WTC11 (cell line): Measurements from ENCODE around the gene GAB2. TPM values are rescaled to one million over a fixed set of nuclear protein-coding genes. Genes with fewer than 3 reads are reported as not detected.

Experiments used
- ATAC-seq: fragments of 200-7000 bp; cut with Tn5 transposase; 2 replicates; pipeline ENCODE4 v1.10.0; 2021; ENCODE audit warnings: mild to moderate bottlenecking, moderate library complexity
- CTCF ChIA-PET: fragments of 300-600 bp; sonication (Branson Sonifier 250); formaldehyde crosslinking; loops from one replicate; lab custom pipeline; 2021; ENCODE audit warnings: antibody characterized with exemption; lab: Charles Lee
- POLR2A ChIA-PET: fragments of 350-600 bp; sonication (Branson Sonifier 250); formaldehyde crosslinking; loops from one replicate; lab custom pipeline; 2021; ENCODE audit warnings: antibody characterized with exemption; lab: Charles Lee
- DNase-seq: peaks from one replicate; pipeline ENCODE4 v3.0.0; 2021; ENCODE audit warnings: low spot score
- H3K27ac Mint-ChIP-seq: 2 replicates; pipeline ENCODE4 v1.8.0; 2021; ENCODE audit warnings: mixed read lengths
- H3K27me3 Mint-ChIP-seq: 2 replicates; pipeline ENCODE4 v1.8.0; 2021; ENCODE audit warnings: low read depth, mild to moderate bottlenecking, moderate library complexity, mixed read lengths
- H3K36me3 Mint-ChIP-seq: 2 replicates; pipeline ENCODE4 v1.8.0; 2021; ENCODE audit warnings: mixed read lengths
- H3K4me1 Mint-ChIP-seq: 2 replicates; pipeline ENCODE4 v1.8.0; 2022; ENCODE audit warnings: mixed read lengths
- H3K4me3 Mint-ChIP-seq: 2 replicates; pipeline ENCODE4 v1.8.0; 2021; ENCODE audit warnings: mild to moderate bottlenecking, moderate library complexity, mixed read lengths
- H3K9me3 Mint-ChIP-seq: 2 replicates; pipeline ENCODE4 v1.8.0; 2021; ENCODE audit warnings: mixed read lengths
- CREB1 ChIP-seq: sonication (generic); formaldehyde crosslinking; IDR thresholded peaks from 2 replicates; pipeline ENCODE4 v1.8.0; 2023; ENCODE audit warnings: mild to moderate bottlenecking, missing genetic modification reagents
- ESRRA ChIP-seq: sonication (generic); formaldehyde crosslinking; IDR thresholded peaks from 2 replicates; pipeline ENCODE4 v1.8.1; 2022; ENCODE audit warnings: mild to moderate bottlenecking, missing genetic modification reagents, borderline replicate concordance
- FOXK1 ChIP-seq: sonication (generic); formaldehyde crosslinking; IDR thresholded peaks from 2 replicates; pipeline ENCODE4 v1.8.0; 2022; ENCODE audit warnings: mild to moderate bottlenecking, moderate library complexity, missing genetic modification reagents
- FOXP4 ChIP-seq: sonication (generic); formaldehyde crosslinking; IDR thresholded peaks from 2 replicates; pipeline ENCODE4 v1.8.0; 2022; ENCODE audit warnings: mild to moderate bottlenecking, missing genetic modification reagents
- MXD4 ChIP-seq: fragments of 250-450 bp; sonication (Bioruptor Pico); IDR thresholded peaks from 2 replicates; pipeline ENCODE4 v1.8.0; 2021; ENCODE audit warnings: mild to moderate bottlenecking, moderate library complexity, borderline replicate concordance
- NFE2L1 ChIP-seq: sonication (generic); formaldehyde crosslinking; IDR thresholded peaks from 2 replicates; pipeline ENCODE4 v1.8.1; 2023; ENCODE audit warnings: missing genetic modification reagents
- OVOL2 ChIP-seq: fragments of 250-450 bp; sonication (Bioruptor Pico); IDR thresholded peaks from 2 replicates; pipeline ENCODE4 v1.9.0; 2021; ENCODE audit warnings: mild to moderate bottlenecking, borderline replicate concordance
- PRRX2 ChIP-seq: fragments of 250-450 bp; sonication (Bioruptor Pico); IDR thresholded peaks from 2 replicates; pipeline ENCODE4 v1.8.0; 2021; ENCODE audit warnings: mild to moderate bottlenecking
- SMAD4 ChIP-seq: sonication (generic); formaldehyde crosslinking; IDR thresholded peaks from 2 replicates; pipeline ENCODE4 v1.8.0; 2022; ENCODE audit warnings: mild to moderate bottlenecking, missing genetic modification reagents
- SP1 ChIP-seq: sonication (generic); formaldehyde crosslinking; conservative IDR thresholded peaks from 2 replicates; pipeline ENCODE4 v1.8.1; 2022; ENCODE audit warnings: missing genetic modification reagents
- ZNF232 ChIP-seq: sonication (generic); formaldehyde crosslinking; IDR thresholded peaks from 2 replicates; pipeline ENCODE4 v1.8.0; 2022; ENCODE audit warnings: mild to moderate bottlenecking, missing genetic modification reagents
- ZNF416 ChIP-seq: fragments of 250-450 bp; sonication (Bioruptor Pico); IDR thresholded peaks from 2 replicates; pipeline ENCODE4 v1.9.0; 2021; ENCODE audit warnings: mild to moderate bottlenecking, inconsistent platforms
- ZNF423 ChIP-seq: fragments of 250-450 bp; sonication (Bioruptor Pico); IDR thresholded peaks from 2 replicates; pipeline ENCODE4 v2.1.2; 2022; ENCODE audit warnings: mild to moderate bottlenecking, moderate library complexity
- ZNF671 ChIP-seq: fragments of 250-450 bp; sonication (Bioruptor Pico); IDR thresholded peaks from 2 replicates; pipeline ENCODE4 v1.8.0; 2021; ENCODE audit warnings: mild to moderate bottlenecking
- total RNA-seq: library from RNA; stranded (reverse); gene quantifications from 3 replicates; pipeline ENCODE4 v1.2.3, GENCODE V29; 2021
- TF ChIP-seq, protein P1 (sequence below): sonication (generic); formaldehyde crosslinking; IDR thresholded peaks from 2 replicates; pipeline ENCODE4 v1.8.1; 2023; ENCODE audit warnings: mild to moderate bottlenecking, missing genetic modification reagents, moderate library complexity
- TF ChIP-seq, protein P2 (sequence below): fragments of 250-450 bp; sonication (Bioruptor Pico); IDR thresholded peaks from 2 replicates; pipeline ENCODE4 v2.1.2; 2022; ENCODE audit warnings: mild to moderate bottlenecking, moderate library complexity
- TF ChIP-seq, protein P3 (sequence below): fragments of 250-450 bp; sonication (Bioruptor Pico); IDR thresholded peaks from 2 replicates; pipeline ENCODE4 v1.8.0; 2021; ENCODE audit warnings: mild to moderate bottlenecking
- TF ChIP-seq, protein P4 (sequence below): sonication (generic); formaldehyde crosslinking; IDR thresholded peaks from 2 replicates; pipeline ENCODE4 v1.8.1; 2023; ENCODE audit warnings: mild to moderate bottlenecking, moderate library complexity, missing genetic modification reagents
- TF ChIP-seq, protein P5 (sequence below): sonication (generic); formaldehyde crosslinking; IDR thresholded peaks from 2 replicates; pipeline ENCODE4 v1.8.0; 2022; ENCODE audit warnings: mild to moderate bottlenecking, missing genetic modification reagents
- TF ChIP-seq, protein P6 (sequence below): sonication (generic); formaldehyde crosslinking; IDR thresholded peaks from 2 replicates; pipeline ENCODE4 v1.8.1; 2023; ENCODE audit warnings: mild to moderate bottlenecking, missing genetic modification reagents
- TF ChIP-seq, protein P7 (sequence below): sonication (generic); formaldehyde crosslinking; IDR thresholded peaks from 2 replicates; pipeline ENCODE4 v1.8.0; 2023; ENCODE audit warnings: missing genetic modification reagents

GAB2 gene
- total RNA-seq, 1 experiment from 2014 or later: 10.6 TPM

DNA sequence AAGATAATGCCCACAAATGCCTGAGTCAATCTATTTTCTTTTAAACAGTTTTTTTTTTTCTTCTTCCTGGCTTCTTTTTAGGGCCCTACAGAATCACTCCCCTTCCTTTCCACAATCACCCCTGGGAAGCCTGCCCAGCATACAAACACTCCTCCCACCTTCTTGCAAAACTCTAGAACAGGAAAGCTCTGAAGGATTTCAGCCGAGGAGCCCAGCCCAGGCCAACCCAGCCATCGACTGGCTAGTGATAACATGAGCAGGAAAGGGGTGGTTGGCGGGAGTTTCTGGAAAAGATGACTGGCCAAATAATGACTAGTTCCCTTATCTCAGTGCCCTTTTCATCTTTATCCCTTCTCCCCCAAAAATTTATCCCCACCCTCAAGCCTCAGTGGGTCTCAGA, 160.7 kb downstream of the GAB2 start:
- H3K4me1 Mint-ChIP-seq: peaks cover 11% of the 10 kb centered on the region
- H3K9me3 Mint-ChIP-seq: no peaks in the 10 kb centered on the region
- no peak overlapping the region for H3K27ac Mint-ChIP-seq
- no peak for TF ChIP-seq SP1 (CRISPR knock-in tag)
- TF ChIP-seq, protein P1, sequence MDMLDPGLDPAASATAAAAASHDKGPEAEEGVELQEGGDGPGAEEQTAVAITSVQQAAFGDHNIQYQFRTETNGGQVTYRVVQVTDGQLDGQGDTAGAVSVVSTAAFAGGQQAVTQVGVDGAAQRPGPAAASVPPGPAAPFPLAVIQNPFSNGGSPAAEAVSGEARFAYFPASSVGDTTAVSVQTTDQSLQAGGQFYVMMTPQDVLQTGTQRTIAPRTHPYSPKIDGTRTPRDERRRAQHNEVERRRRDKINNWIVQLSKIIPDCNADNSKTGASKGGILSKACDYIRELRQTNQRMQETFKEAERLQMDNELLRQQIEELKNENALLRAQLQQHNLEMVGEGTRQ: no peak
- no peak for TF ChIP-seq ZNF416 (CRISPR knock-in tag)
- no peak for TF ChIP-seq PRRX2 (CRISPR knock-in tag)
- TF ChIP-seq SMAD4 (CRISPR knock-in tag): no peak
- TF ChIP-seq, protein P2, sequence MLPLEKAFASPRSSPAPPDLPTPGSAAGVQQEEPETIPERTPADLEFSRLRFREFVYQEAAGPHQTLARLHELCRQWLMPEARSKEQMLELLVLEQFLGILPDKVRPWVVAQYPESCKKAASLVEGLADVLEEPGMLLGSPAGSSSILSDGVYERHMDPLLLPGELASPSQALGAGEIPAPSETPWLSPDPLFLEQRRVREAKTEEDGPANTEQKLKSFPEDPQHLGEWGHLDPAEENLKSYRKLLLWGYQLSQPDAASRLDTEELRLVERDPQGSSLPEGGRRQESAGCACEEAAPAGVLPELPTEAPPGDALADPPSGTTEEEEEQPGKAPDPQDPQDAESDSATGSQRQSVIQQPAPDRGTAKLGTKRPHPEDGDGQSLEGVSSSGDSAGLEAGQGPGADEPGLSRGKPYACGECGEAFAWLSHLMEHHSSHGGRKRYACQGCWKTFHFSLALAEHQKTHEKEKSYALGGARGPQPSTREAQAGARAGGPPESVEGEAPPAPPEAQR (CRISPR knock-in tag): no peak
- no peak for TF ChIP-seq ESRRA (CRISPR knock-in tag)
- no peak for TF ChIP-seq ZNF671 (CRISPR knock-in tag)
- TF ChIP-seq, all 79 proteins: peak for 0
- DNase-seq: no peak
- no peak overlapping the region for H3K4me3 Mint-ChIP-seq
- no peaks in the 10 kb centered on the region for H3K27me3 Mint-ChIP-seq
- CTCF ChIA-PET: interaction anchor here (0.6 to 1.8 kb wide), 2 partner anchors 160 to 204 kb away, joined by 4 read pairs; no protein-coding TSS in a partner anchor
- POLR2A ChIA-PET: no interaction called here
- peak; percentile 41; the same call in 1 of the 2 replicates for ATAC-seq
- no peaks in the 10 kb centered on the region for H3K36me3 Mint-ChIP-seq

DNA sequence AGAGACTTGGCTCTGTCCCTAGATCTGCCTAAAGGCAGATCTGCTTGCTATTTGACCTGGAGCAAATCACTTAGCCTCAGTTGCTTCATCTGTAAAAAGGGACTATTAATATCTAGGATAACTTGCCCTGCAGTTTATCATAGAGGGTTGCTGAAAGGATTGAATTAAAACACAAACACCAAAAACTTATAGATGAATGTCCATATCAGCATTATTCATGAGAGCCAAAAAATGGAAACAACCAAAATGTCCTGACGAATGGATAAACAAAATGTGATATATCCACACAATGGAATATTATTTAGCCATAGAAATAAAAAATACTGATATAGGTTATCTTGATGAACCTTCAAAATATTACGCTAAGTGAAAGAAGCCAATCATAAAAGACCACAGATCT, 161.7 kb downstream of the GAB2 start:
- POLR2A ChIA-PET: no interaction called here

DNA sequence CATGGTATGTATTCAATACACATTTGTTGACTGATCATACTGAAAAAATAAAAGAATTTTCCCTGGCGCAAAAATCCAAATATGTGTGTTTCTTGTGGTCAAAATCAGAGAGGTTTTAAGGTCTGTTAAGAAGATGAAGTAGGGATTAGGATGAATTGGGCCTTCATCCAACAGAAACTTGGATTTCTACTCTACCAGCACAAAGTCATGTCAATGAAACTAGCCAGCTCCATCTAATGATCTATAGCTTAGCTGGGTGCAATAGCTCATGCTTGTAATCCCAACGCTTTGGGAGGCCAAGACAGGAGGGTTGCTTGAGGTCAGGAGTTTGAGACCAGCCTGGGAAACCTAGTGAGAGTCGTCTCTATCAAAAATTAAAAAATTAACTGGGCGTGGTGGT, 163.4 kb downstream of the GAB2 start:
- ATAC-seq (no peak), DNase-seq (no peak)
- Mint-ChIP-seq H3K27me3 (no peaks in the 10 kb centered on the region), H3K36me3 (no peaks in the 10 kb centered on the region), H3K27ac (no peak overlapping the region), H3K9me3 (no peaks in the 10 kb centered on the region), H3K4me1 (no peaks in the 10 kb centered on the region), H3K4me3 (no peak overlapping the region)
- CTCF ChIA-PET: no interaction called here
- POLR2A ChIA-PET: no interaction called here
- TF ChIP-seq, protein P3, sequence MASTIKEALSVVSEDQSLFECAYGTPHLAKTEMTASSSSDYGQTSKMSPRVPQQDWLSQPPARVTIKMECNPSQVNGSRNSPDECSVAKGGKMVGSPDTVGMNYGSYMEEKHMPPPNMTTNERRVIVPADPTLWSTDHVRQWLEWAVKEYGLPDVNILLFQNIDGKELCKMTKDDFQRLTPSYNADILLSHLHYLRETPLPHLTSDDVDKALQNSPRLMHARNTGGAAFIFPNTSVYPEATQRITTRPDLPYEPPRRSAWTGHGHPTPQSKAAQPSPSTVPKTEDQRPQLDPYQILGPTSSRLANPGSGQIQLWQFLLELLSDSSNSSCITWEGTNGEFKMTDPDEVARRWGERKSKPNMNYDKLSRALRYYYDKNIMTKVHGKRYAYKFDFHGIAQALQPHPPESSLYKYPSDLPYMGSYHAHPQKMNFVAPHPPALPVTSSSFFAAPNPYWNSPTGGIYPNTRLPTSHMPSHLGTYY (CRISPR knock-in tag): no peak
- TF ChIP-seq ZNF423: no peak
- TF ChIP-seq MXD4 (CRISPR knock-in tag): no peak
- no peak for TF ChIP-seq ZNF232 (CRISPR knock-in tag)
- TF ChIP-seq, protein P4, sequence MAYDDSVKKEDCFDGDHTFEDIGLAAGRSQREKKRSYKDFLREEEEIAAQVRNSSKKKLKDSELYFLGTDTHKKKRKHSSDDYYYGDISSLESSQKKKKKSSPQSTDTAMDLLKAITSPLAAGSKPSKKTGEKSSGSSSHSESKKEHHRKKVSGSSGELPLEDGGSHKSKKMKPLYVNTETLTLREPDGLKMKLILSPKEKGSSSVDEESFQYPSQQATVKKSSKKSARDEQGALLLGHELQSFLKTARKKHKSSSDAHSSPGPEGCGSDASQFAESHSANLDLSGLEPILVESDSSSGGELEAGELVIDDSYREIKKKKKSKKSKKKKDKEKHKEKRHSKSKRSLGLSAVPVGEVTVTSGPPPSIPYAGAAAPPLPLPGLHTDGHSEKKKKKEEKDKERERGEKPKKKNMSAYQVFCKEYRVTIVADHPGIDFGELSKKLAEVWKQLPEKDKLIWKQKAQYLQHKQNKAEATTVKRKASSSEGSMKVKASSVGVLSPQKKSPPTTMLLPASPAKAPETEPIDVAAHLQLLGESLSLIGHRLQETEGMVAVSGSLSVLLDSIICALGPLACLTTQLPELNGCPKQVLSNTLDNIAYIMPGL (CRISPR knock-in tag): no peak
- TF ChIP-seq, protein P5, sequence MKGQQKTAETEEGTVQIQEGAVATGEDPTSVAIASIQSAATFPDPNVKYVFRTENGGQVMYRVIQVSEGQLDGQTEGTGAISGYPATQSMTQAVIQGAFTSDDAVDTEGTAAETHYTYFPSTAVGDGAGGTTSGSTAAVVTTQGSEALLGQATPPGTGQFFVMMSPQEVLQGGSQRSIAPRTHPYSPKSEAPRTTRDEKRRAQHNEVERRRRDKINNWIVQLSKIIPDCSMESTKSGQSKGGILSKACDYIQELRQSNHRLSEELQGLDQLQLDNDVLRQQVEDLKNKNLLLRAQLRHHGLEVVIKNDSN (CRISPR knock-in tag): no peak
- no peak for TF ChIP-seq NFE2L1 (CRISPR knock-in tag)
- TF ChIP-seq, protein P6, sequence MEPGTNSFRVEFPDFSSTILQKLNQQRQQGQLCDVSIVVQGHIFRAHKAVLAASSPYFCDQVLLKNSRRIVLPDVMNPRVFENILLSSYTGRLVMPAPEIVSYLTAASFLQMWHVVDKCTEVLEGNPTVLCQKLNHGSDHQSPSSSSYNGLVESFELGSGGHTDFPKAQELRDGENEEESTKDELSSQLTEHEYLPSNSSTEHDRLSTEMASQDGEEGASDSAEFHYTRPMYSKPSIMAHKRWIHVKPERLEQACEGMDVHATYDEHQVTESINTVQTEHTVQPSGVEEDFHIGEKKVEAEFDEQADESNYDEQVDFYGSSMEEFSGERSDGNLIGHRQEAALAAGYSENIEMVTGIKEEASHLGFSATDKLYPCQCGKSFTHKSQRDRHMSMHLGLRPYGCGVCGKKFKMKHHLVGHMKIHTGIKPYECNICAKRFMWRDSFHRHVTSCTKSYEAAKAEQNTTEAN: no peak
- TF ChIP-seq PRRX2 (CRISPR knock-in tag): no peak

More for the DNA sequence above, 161.7 kb downstream of the GAB2 start:
- TF ChIP-seq SMAD4 (CRISPR knock-in tag): no peak
- no peak for TF ChIP-seq OVOL2 (CRISPR knock-in tag)
- no peak for TF ChIP-seq FOXP4 (CRISPR knock-in tag)
- TF ChIP-seq FOXK1 (CRISPR knock-in tag): no peak
- no peak for TF ChIP-seq CREB1 (CRISPR knock-in tag)
- TF ChIP-seq, protein P7, sequence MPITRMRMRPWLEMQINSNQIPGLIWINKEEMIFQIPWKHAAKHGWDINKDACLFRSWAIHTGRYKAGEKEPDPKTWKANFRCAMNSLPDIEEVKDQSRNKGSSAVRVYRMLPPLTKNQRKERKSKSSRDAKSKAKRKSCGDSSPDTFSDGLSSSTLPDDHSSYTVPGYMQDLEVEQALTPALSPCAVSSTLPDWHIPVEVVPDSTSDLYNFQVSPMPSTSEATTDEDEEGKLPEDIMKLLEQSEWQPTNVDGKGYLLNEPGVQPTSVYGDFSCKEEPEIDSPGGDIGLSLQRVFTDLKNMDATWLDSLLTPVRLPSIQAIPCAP: no peak
- Mint-ChIP-seq H3K4me3 (no peak overlapping the region), H3K27ac (no peak overlapping the region), H3K4me1 (peaks cover under 1% of the 10 kb centered on the region), H3K36me3 (no peaks in the 10 kb centered on the region), H3K9me3 (no peaks in the 10 kb centered on the region), H3K27me3 (no peaks in the 10 kb centered on the region)
- DNase-seq (no peak), ATAC-seq (no peak)
- CTCF ChIA-PET: no interaction called here
